IMR-90 (cell line): ENCODE data around the gene CDK5. TPM values are rescaled to one million over a fixed set of nuclear protein-coding genes. Genes with fewer than 3 reads are reported as not detected.

ENCODE experiments used
- ATAC-seq: fragments of 200-7000 bp; cut with Tn5 transposase; 2 replicates; pipeline ENCODE4 v1.9.1; 2020; ENCODE audit warnings: low read depth, mild to moderate bottlenecking, moderate library complexity
- BruUV-seq: library from RNA; stranded (reverse); fragments of 400-500 nt; replicated peaks from 2 replicates; lab custom pipeline; 2021; lab: Mats Ljungman, UMichigan
- CTCF ChIA-PET: fragments of 300-600 bp; formaldehyde crosslinking; extraction: SDS; loops from one replicate; lab custom pipeline; 2021; ENCODE audit warnings: antibody characterized with exemption; lab: Yijun Ruan, JAX
- POLR2A ChIA-PET: fragments of 300-600 bp; sonication (Branson Sonifier 250); formaldehyde crosslinking; loops from one replicate; lab custom pipeline; 2022; ENCODE audit warnings: antibody characterized with exemption; ENCODE audit not compliant: unreplicated experiment; lab: Charles Lee
- DNase-seq: peaks from one replicate; pipeline ENCODE4 v3.0.0; 2013
- H2AFZ ChIP-seq: replicated peaks from 2 replicates; pipeline ENCODE3; 2013; ENCODE audit warnings: low read length, mild to moderate bottlenecking; ENCODE audit not compliant: poor library complexity
- H2AK5ac ChIP-seq: 2 replicates; pipeline ENCODE4 v1.6.1; 2013; ENCODE audit warnings: low read depth, low read length, inconsistent platforms
- H2AK9ac ChIP-seq: replicated peaks from 2 replicates; pipeline ENCODE3; 2013; ENCODE audit warnings: mild to moderate bottlenecking, low read depth, low read length, moderate library complexity; ENCODE audit not compliant: poor library complexity
- H2BK120ac ChIP-seq: 2 replicates; pipeline ENCODE4 v1.6.1; 2013; ENCODE audit warnings: low read depth, low read length, inconsistent platforms
- H2BK15ac ChIP-seq: 3 replicates; pipeline ENCODE4 v1.6.1; 2013; ENCODE audit warnings: low read depth, low read length, inconsistent platforms
- H2BK20ac ChIP-seq: 2 replicates; pipeline ENCODE4 v1.6.1; 2013; ENCODE audit warnings: low read depth, mild to moderate bottlenecking, inconsistent platforms, low read length, moderate library complexity
- H2BK5ac ChIP-seq: 2 replicates; pipeline ENCODE4 v1.6.1; 2013; ENCODE audit warnings: mild to moderate bottlenecking, low read depth, low read length, inconsistent platforms; ENCODE audit not compliant: poor library complexity, severe bottlenecking
- H3K14ac ChIP-seq: replicated peaks from 2 replicates; pipeline ENCODE4 v1.6.1; 2013; ENCODE audit warnings: low read depth, low read length, inconsistent platforms
- H3K18ac ChIP-seq: 2 replicates; pipeline ENCODE4 v1.6.1; 2013; ENCODE audit warnings: low read depth, low read length, control low read depth
- H3K23ac ChIP-seq: 2 replicates; pipeline ENCODE4 v1.6.1; 2013; ENCODE audit warnings: low read depth, low read length, inconsistent platforms
- H3K27ac ChIP-seq: 2 replicates; pipeline ENCODE4 v1.5.1; 2013; ENCODE audit warnings: mild to moderate bottlenecking, control low read depth, low read length; ENCODE audit not compliant: insufficient read depth
- H3K27me3 ChIP-seq: 2 replicates; pipeline ENCODE4 v1.6.1; 2013; ENCODE audit warnings: low read length; ENCODE audit not compliant: control insufficient read depth, insufficient read depth
- H3K36me3 ChIP-seq: 2 replicates; pipeline ENCODE4 v1.6.1; 2013; ENCODE audit warnings: low read length, mixed read lengths; ENCODE audit not compliant: control insufficient read depth, insufficient read depth
- H3K4ac ChIP-seq: 2 replicates; pipeline ENCODE4 v1.6.1; 2013; ENCODE audit warnings: low read depth, low read length, inconsistent platforms
- H3K4me1 ChIP-seq: 2 replicates; pipeline ENCODE4 v1.6.1; 2013; ENCODE audit warnings: low read length, mixed read lengths; ENCODE audit not compliant: control insufficient read depth, insufficient read depth
- H3K4me2 ChIP-seq: 2 replicates; pipeline ENCODE4 v1.6.1; 2013; ENCODE audit warnings: low read depth, mild to moderate bottlenecking, control low read depth, low read length, moderate library complexity
- H3K4me3 ChIP-seq: 2 replicates; pipeline ENCODE4 v1.5.1; 2013; ENCODE audit warnings: low read depth, mild to moderate bottlenecking, control low read depth, low read length, moderate library complexity; ENCODE audit not compliant: insufficient read depth
- H3K56ac ChIP-seq: 2 replicates; pipeline ENCODE4 v1.6.1; 2013; ENCODE audit warnings: low read length, inconsistent platforms; ENCODE audit not compliant: insufficient read depth; ENCODE audit errors: extremely low read depth
- H3K79me1 ChIP-seq, 2 experiments: 2 replicates each; pipeline ENCODE4 v1.6.1; 2013; ENCODE audit warnings: low read length in 2 of 2, inconsistent platforms in 1 of 2, low read depth in 1 of 2
- H3K9ac ChIP-seq: 2 replicates; pipeline ENCODE4 v1.6.1; 2013; ENCODE audit warnings: low read depth, low read length, control low read depth
- H3K9me1 ChIP-seq: 2 replicates; pipeline ENCODE4 v1.6.1; 2013; ENCODE audit warnings: low read length, inconsistent platforms; ENCODE audit not compliant: insufficient read depth
- H3K9me3 ChIP-seq: 2 replicates; pipeline ENCODE4 v1.6.1; 2013; ENCODE audit warnings: low read length; ENCODE audit not compliant: control insufficient read depth, insufficient read depth
- H4K20me1 ChIP-seq: 2 replicates; pipeline ENCODE4 v1.6.1; 2013; ENCODE audit warnings: low read length, inconsistent platforms; ENCODE audit not compliant: insufficient read depth
- H4K5ac ChIP-seq: 2 replicates; pipeline ENCODE4 v1.6.1; 2013; ENCODE audit warnings: mild to moderate bottlenecking, low read depth, low read length, control low read depth
- H4K8ac ChIP-seq, 2 experiments: 2 replicates each; pipeline ENCODE4 v1.6.1; 2013; ENCODE audit warnings: low read depth in 2 of 2, low read length in 2 of 2, control low read depth in 1 of 2, inconsistent platforms in 1 of 2
- H4K91ac ChIP-seq: 2 replicates; pipeline ENCODE4 v1.6.1; 2013; ENCODE audit warnings: low read depth, low read length, inconsistent platforms; ENCODE audit not compliant: insufficient read depth
- BHLHE40 ChIP-seq: fragments of 150-350 bp; IDR thresholded peaks from 2 replicates; pipeline ENCODE4 v1.6.1; 2016; ENCODE audit warnings: mild to moderate bottlenecking, low read depth, low read length
- CEBPB ChIP-seq: IDR thresholded peaks from 2 replicates; pipeline ENCODE4 v1.6.1; 2012; ENCODE audit warnings: low read depth, low read length, improper control_type of control experiment
- CHD1 ChIP-seq: IDR thresholded peaks from 2 replicates; pipeline ENCODE4 v1.6.1; 2012; ENCODE audit warnings: low read depth, low read length, improper control_type of control experiment
- FOS ChIP-seq: fragments of 150-350 bp; IDR thresholded peaks from 2 replicates; pipeline ENCODE4 v1.6.1; 2016; ENCODE audit warnings: low read depth, low read length
- MAFK ChIP-seq: IDR thresholded peaks from 2 replicates; pipeline ENCODE4 v1.6.1; 2012; ENCODE audit warnings: low read depth, low read length, improper control_type of control experiment
- MAZ ChIP-seq: IDR thresholded peaks from 2 replicates; pipeline ENCODE4 v1.6.1; 2012; ENCODE audit warnings: low read depth, mild to moderate bottlenecking, low read length, improper control_type of control experiment, moderate library complexity, borderline replicate concordance
- MXI1 ChIP-seq: IDR thresholded peaks from 2 replicates; pipeline ENCODE4 v1.6.1; 2012; ENCODE audit warnings: low read depth, mild to moderate bottlenecking, low read length, moderate library complexity, borderline replicate concordance
- NFE2L2 ChIP-seq: fragments of 150-350 bp; IDR thresholded peaks from 2 replicates; pipeline ENCODE4 v1.6.1; 2016; ENCODE audit warnings: low read depth, mild to moderate bottlenecking, low read length
- POLR2A ChIP-seq: IDR thresholded peaks from 2 replicates; pipeline ENCODE4 v1.6.1; 2012; ENCODE audit warnings: mild to moderate bottlenecking, low read depth, low read length
- RAD21 ChIP-seq: IDR thresholded peaks from 2 replicates; pipeline ENCODE4 v1.6.1; 2012; ENCODE audit warnings: low read length, improper control_type of control experiment
- RCOR1 ChIP-seq: IDR thresholded peaks from 2 replicates; pipeline ENCODE4 v1.6.1; 2012; ENCODE audit warnings: mild to moderate bottlenecking, low read length, improper control_type of control experiment; ENCODE audit not compliant: insufficient replicate concordance
- RFX5 ChIP-seq: IDR thresholded peaks from 2 replicates; pipeline ENCODE4 v1.8.0; 2012; ENCODE audit warnings: low read depth, mild to moderate bottlenecking, low read length, moderate library complexity
- SMC3 ChIP-seq: fragments of 150-350 bp; IDR thresholded peaks from 2 replicates; pipeline ENCODE4 v1.6.1; 2016; ENCODE audit warnings: low read depth, mild to moderate bottlenecking, antibody characterized with exemption, low read length, moderate library complexity
- WGBS, 2 experiments: methylation state at CpG; one replicate each; pipeline versions ENCODE4 v1.1.5 to v1.1.7; 2013; ENCODE audit warnings: missing lambda C conversion rate in 2 of 2; ENCODE audit not compliant: insufficient read length in 1 of 2; ENCODE audit errors: extremely low coverage in 2 of 2; 5-methylcytosine and 5-hydroxymethylcytosine counted together
- dilution Hi-C: fragments of 300-500 bp; cut with HindIII; formaldehyde crosslinking; loops from one replicate; pipeline ENCODE4 v1.14.3; 2018; ENCODE audit warnings: low sequenced_read_pairs; ENCODE audit not compliant: unreplicated experiment
- in situ Hi-C: fragments of 300-500 bp; cut with MboI; formaldehyde crosslinking; loops from 3 replicates; pipeline ENCODE4 v1.14.3; 2019; ENCODE audit warnings: low sequenced_read_pairs, inconsistent platforms, mixed read lengths
- intact Hi-C: fragments of 100-400 bp; cut with micrococcal nuclease; formaldehyde crosslinking; loops from 2 replicates; pipeline ENCODE4 v1.10.0; 2022
- polyA plus RNA-seq, 3 experiments: library from polyadenylated mRNA; depleted of rRNA; stranded (reverse); fragments of >200 nt; gene quantifications; 2 replicates each; pipeline ENCODE4 v1.2.3, GENCODE V29; 2012; ENCODE audit warnings: low replicate concordance in 1 of 3
- total RNA-seq: library from RNA; depleted of rRNA; stranded (reverse); fragments of >200 nt; gene quantifications from 2 replicates; pipeline ENCODE4 v1.2.3, GENCODE V29; 2012
- TF ChIP-seq, protein P1 (sequence below): conservative IDR thresholded peaks from 2 replicates; pipeline ENCODE4 v1.5.1; 2012; ENCODE audit warnings: mild to moderate bottlenecking, low read depth, low read length, improper control_type of control experiment
- TF ChIP-seq, protein P2 (sequence below): fragments of 150-350 bp; IDR thresholded peaks from 2 replicates; pipeline ENCODE4 v1.6.1; 2017; ENCODE audit warnings: mild to moderate bottlenecking, antibody characterized with exemption, low read length, low read depth
- TF ChIP-seq, protein P3 (sequence below): fragments of 150-350 bp; IDR thresholded peaks from 2 replicates; pipeline ENCODE4 v1.6.1; 2016; ENCODE audit warnings: low read depth, mild to moderate bottlenecking, low read length, moderate library complexity, borderline replicate concordance

Gene CDK5
- total and polyA plus RNA-seq, 2 of the 4 experiments (the other 2 are of a cell fraction), result 22.4 to 34.8 TPM

DNA sequence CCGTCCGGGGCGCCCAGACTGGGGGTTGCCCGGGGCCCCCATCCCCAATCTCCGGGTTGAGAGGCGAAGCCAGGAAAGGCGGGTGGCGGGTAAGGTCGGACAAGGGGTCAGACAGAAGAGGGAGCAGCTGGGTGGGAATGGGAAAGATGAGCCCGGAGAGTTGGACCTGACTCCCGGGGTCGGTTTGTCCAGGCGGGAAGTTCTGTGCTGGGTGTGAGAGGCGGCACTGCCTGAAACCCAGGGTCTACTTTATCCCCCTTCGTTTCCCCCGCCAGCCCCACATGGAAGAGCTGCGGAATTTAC is 2.4 kb upstream of the CDK5 start:
- peaks cover 43% of the 10 kb centered on the region for H3K4me1 ChIP-seq
- H3K18ac ChIP-seq, result peak overlapping the region; percentile 22; the same call in 1 of the 2 replicates
- BruUV-seq, result no TSS peak
- no CpG with 5 or more reads among the region's 17 CpGs for WGBS, 2 experiments
- H2BK15ac ChIP-seq, result 0 out of 3 replicates have a peak overlapping the region, but pooled peaks have one; percentile 15
- H2BK120ac ChIP-seq, result peak overlapping the region; percentile 48; the same call in 1 of the 2 replicates
- peak overlapping the region; percentile 96 for H2AK5ac ChIP-seq
- CTCF ChIA-PET, result no interaction called here
- peak overlapping the region in 1 of 2 experiments; percentile 56; a peak in 2 of 4 replicates for H4K8ac ChIP-seq
- H4K91ac ChIP-seq, result peak overlapping the region; percentile 56
- dilution Hi-C loops, result no loop called here
- H3K27me3 ChIP-seq, result no peaks in the 10 kb centered on the region
- peak overlapping the region; percentile 99 for H3K4me2 ChIP-seq
- peak overlapping the region; percentile 87; the same call in 1 of the 2 replicates for H3K23ac ChIP-seq
- peaks cover 12% of the 10 kb centered on the region; the same call in 1 of the 2 replicates for H3K9me1 ChIP-seq
- H3K14ac ChIP-seq, result peak overlapping the region; percentile 81
- POLR2A ChIA-PET, result no interaction called here
- peak overlapping the region; percentile 100 for H2AK9ac ChIP-seq
- no peak for TF ChIP-seq RCOR1
- no peak for TF ChIP-seq MXI1
- no peak for TF ChIP-seq CEBPB
- TF ChIP-seq, protein P1, sequence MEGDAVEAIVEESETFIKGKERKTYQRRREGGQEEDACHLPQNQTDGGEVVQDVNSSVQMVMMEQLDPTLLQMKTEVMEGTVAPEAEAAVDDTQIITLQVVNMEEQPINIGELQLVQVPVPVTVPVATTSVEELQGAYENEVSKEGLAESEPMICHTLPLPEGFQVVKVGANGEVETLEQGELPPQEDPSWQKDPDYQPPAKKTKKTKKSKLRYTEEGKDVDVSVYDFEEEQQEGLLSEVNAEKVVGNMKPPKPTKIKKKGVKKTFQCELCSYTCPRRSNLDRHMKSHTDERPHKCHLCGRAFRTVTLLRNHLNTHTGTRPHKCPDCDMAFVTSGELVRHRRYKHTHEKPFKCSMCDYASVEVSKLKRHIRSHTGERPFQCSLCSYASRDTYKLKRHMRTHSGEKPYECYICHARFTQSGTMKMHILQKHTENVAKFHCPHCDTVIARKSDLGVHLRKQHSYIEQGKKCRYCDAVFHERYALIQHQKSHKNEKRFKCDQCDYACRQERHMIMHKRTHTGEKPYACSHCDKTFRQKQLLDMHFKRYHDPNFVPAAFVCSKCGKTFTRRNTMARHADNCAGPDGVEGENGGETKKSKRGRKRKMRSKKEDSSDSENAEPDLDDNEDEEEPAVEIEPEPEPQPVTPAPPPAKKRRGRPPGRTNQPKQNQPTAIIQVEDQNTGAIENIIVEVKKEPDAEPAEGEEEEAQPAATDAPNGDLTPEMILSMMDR, result no peak
- no peak for TF ChIP-seq CHD1
- no peak for TF ChIP-seq RAD21
- no peak for TF ChIP-seq RFX5
- TF ChIP-seq FOS, result no peak
- TF ChIP-seq MAZ, result no peak
- no peak for TF ChIP-seq NFE2L2
- no peak for TF ChIP-seq BHLHE40
- TF ChIP-seq, protein P2, sequence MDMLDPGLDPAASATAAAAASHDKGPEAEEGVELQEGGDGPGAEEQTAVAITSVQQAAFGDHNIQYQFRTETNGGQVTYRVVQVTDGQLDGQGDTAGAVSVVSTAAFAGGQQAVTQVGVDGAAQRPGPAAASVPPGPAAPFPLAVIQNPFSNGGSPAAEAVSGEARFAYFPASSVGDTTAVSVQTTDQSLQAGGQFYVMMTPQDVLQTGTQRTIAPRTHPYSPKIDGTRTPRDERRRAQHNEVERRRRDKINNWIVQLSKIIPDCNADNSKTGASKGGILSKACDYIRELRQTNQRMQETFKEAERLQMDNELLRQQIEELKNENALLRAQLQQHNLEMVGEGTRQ, result no peak
- no peak; the same call in 1 of the 2 replicates for TF ChIP-seq POLR2A
- TF ChIP-seq, protein P3, sequence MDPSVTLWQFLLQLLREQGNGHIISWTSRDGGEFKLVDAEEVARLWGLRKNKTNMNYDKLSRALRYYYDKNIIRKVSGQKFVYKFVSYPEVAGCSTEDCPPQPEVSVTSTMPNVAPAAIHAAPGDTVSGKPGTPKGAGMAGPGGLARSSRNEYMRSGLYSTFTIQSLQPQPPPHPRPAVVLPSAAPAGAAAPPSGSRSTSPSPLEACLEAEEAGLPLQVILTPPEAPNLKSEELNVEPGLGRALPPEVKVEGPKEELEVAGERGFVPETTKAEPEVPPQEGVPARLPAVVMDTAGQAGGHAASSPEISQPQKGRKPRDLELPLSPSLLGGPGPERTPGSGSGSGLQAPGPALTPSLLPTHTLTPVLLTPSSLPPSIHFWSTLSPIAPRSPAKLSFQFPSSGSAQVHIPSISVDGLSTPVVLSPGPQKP, result no peak
- TF ChIP-seq MAFK, result no peak
- TF ChIP-seq SMC3, result no peak
- H3K9me3 ChIP-seq, result no peaks in the 10 kb centered on the region
- peaks cover 8% of the 10 kb centered on the region for H3K36me3 ChIP-seq
- H3K56ac ChIP-seq, result peak overlapping the region; percentile 87
- H3K4me3 ChIP-seq, result peak overlapping the region; percentile 94
- no peak for DNase-seq
- H2BK20ac ChIP-seq, result no peak overlapping the region
- H3K4ac ChIP-seq, result peak overlapping the region; percentile 66
- intact Hi-C loops, result loop anchor here (1.0 kb wide), 1 partner anchor 51 kb away; no protein-coding TSS in a partner anchor
- no peak for ATAC-seq
- H2AFZ ChIP-seq, result peak overlapping the region; percentile 95
- H3K9ac ChIP-seq, result peak overlapping the region; percentile 84
- peak overlapping the region; percentile 26; the same call in 1 of the 2 replicates for H4K5ac ChIP-seq
- peak overlapping the region; percentile 95 for H2BK5ac ChIP-seq
- peak overlapping the region; percentile 97 for H3K27ac ChIP-seq
- peaks cover 24 to 68% of the 10 kb centered on the region in 2 experiments for H3K79me1 ChIP-seq
- H4K20me1 ChIP-seq, result peaks cover 28% of the 10 kb centered on the region
- in situ Hi-C loops, result no loop called here
